Measurements from ENCODE around the gene SERPINA1.

Gene SERPINA1

DNA sequence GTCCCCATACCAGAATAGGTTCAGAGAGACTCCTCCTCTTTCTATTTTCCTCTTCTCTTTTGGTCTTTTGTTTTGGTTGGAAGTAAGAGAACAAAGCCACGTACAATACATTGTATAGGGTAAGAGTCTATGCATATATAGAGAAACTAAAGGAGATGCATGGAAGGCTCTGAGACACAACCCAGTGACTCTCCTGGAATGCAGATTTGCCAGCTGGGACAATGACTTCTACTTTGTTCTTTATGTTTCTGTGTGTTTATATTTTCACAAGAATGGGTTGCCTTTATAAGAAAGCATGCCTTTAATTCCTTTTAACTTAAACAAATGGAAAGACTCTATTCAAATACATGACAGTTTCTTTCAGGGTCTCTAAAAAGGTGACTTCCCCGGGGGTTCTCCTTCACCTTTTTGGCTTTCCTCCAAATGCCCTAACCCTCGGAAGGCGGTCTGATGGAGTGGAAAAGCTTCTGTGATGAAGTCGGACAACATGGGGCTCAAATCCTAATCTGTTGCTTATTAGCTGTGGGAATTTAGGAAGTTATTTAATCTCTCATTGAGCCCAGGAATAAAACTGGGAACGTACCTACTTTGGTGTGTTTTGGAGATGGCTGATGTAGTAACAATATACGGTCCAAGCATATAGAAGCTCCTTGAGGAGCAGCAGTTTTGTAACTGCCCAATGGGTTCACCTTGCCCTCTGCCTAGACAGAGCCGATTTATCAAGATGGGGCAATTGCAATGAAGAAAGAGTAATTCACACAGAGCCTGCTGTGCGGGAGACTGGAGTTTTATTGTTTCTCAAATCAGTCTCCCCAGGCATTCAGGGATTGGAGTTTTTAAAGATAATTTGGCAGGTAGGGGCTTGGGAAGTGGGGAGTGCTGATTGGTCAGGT is 9.1 kb upstream of the SERPINA1 start:
- DNase-seq = no peak

DNA sequence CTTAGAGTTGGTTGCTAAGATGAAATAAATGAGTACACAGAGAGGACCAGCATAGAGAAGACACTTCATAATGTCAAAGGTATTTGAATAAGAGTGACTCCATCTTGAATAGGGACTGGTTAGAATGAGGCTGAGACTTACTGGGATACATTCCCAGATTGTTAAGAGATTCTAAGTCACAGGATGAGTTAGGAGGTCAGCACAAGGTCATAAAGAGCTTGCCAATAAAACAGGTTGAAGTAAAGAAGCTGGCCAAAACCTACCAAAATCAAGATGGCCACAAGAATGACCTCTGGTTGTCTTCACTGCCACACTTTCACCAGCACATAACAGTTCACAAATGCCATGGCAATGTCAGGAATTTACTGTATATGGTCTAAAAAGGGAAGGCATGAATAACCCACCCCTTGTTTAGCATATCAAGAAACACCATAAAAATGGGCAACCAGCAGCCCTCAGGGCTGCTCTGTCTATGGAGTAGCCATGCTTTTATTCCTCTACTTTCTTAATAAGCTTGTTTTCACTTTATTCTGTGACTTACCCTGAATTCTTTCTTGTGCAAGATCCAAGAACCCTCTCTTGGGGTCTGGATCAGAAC is 8.3 kb upstream of the SERPINA1 start:
- no peak for DNase-seq

DNA sequence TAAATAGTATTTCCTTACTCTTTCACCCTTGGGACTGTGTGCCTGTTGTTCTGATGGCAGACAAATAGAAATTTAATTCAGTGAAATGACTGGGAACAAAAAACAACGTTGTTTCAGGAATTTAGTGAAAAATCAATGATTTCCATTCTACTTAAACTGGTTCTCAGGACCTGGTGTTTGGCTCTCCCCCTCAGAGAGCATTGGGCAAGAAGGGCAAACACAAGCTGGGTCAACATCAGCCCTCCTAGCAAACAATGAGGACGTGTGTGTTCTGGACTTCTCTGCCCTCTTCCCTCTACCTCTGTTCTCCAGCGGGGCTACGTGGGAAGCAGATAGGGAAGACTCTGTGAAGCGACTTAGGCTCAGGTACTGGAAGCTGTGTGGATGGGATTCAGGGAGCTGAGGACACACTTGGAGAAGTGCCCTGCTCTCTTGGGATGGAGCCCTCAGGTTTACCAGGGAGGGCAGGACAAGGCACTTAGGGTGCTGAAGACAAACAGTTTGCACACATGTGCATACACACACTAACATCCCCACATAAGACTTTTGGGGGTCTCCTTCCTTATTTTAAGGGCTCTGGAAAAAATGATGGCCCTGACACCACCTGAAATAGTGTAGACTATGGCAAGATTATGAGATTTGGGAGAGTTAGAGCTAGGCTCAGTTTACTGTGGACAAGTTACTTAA is 7.6 kb upstream of the SERPINA1 start:
- DNase-seq = peak; percentile 33

DNA sequence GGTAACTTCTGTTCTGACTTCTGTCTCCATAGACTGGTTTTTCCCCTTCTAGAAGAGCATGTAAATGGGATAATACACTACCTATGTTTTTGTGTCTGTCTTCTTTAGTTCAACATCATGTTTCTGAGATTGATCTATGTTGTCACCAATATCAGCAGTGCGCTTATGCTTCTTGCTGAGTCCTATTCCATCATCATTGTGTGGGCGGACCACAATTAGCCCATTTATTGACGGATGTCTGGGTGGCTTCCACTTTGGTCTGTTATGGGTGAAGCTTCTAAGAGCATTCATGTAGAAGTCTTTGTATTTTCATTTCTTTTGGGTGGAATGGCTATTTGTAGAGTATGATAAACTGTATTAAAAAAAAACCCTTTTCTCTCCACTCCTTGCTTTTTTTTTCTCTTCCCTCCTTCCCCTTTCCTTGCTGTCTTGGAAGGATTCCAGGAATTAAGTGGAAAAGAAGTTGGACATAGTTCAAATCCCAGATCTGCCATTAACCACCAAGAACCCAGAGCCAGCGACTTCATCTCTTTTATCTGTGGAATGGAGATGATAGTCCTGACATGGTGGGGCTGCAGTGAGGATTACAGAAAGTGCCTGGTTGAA is 7.0 kb upstream of the SERPINA1 start:
- no peak for DNase-seq

DNA sequence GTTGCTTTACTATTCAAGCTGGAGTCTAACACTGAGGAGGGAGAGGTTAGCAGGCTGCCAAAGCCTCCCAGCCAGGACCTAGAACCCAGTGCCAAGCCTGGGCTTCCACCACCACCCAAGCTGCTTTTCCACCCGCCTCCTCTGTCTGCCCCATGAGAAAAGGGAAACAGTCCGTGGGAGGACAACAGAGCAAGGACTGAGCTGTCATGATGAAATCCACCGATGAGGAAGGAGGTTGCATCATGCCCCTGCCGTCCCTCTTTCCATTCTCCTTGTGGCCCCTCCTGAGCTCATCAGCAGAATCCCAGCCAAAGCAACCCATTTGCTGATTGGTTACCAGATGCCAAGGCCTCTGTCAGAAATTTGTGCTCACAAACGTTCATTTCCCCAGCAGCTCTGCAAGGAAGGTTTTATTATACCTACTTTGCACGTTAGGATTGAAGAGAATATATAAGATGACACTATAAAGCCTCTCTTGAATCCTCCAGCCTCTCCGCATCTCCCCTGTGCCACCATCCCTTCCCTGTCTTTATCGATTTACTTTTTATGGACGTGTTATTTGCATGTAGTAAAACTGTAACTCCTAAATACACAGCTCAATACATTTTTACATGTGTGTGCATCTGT is 6.3 kb upstream of the SERPINA1 start:
- no peak for DNase-seq

DNA sequence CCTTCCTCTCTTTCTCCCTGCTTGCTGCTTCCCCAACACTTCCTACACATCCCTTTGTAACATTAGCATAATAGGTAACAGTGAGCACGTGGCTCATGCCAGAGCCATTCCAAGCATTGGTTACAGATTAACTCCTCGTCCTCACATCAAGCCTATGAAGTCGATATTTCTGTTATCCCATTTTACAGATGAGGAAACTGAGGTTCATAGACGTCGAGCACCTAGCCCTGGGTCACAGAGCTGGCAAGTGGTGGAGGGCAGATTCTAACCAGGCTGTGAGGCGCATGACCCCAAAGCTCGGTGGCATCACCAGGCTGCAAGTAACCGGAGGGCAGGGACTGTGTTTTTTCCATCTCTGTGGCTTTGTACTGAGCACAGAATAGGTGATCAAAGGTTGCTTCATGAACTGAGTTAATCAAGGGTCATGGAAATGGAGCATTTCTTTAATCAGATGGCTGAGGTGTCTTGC is 5.7 kb upstream of the SERPINA1 start:
- no peak for DNase-seq

DNA sequence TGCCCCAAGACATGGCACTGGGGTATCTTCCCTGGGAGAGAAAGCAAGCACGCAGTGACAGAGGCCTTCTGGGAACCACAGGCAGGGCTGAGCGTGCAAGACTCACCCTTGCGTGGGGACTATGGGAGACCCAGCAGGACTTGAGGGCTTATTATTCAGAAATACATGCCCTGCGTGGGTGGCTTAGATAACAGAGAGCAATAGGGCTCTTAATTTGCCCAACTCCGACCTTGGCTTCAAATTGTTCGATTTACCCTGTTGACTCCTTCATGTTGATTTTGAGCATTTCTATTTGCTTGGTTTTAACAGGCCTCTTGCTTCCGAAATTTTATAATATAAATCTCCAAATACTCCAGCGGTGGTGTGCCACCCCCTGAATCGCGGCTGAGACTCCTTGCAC is 5.1 kb upstream of the SERPINA1 start:
- DNase-seq = no peak

DNA sequence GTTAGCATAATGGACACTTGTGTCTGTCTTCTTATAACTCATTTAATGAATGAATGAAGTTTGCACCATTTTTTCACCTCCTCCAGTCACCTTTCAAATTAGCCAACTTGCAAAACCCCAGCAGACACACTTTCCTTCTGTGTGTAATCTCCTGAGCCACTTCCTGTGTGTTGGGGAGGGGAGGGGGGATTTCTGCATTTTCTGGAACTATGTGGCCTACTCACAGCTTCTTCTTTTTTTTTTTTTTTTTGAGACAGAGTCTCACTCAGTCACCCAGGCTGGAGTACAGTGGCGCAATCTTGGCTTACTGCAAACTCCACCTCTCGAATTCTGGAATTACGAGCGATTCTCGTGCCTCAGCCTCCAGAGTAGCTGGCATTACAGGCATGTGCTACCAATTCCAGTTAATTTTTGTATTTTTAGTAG is 4.1 kb upstream of the SERPINA1 start:
- no peak for DNase-seq

DNA sequence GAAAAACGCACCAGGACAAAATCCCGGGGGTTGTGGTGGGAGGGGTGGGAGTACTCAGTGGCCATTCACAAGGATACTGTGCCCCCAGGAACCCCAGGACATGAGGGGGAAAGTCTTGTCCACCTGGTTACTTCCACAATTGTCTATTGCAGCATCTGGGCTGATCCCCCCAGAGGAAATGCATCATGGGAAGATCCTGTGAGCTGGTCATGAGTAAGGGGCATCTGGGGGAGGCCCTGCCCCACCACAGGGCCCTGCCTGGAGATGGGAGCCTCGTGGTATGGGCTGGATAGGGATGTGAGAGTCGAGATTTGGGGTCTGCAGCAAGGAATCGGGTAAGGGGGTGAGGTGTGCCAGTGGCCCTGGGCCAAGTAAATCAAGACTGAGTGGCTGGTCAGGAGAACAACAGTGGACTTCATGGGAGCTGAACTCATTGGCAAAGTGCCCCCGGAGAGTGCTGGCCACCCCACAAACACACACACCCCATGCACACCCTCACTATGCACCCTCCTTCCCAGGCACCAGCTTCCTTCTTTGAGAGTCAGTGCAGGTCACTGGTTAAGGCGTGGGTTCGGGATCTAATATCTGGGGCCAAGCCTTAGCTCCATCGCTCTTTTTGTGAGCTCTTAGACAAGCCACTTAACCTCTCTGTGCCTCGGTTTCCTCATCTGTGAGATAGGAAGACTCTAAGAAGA is 3.0 kb upstream of the SERPINA1 start:
- no peak for DNase-seq

DNA sequence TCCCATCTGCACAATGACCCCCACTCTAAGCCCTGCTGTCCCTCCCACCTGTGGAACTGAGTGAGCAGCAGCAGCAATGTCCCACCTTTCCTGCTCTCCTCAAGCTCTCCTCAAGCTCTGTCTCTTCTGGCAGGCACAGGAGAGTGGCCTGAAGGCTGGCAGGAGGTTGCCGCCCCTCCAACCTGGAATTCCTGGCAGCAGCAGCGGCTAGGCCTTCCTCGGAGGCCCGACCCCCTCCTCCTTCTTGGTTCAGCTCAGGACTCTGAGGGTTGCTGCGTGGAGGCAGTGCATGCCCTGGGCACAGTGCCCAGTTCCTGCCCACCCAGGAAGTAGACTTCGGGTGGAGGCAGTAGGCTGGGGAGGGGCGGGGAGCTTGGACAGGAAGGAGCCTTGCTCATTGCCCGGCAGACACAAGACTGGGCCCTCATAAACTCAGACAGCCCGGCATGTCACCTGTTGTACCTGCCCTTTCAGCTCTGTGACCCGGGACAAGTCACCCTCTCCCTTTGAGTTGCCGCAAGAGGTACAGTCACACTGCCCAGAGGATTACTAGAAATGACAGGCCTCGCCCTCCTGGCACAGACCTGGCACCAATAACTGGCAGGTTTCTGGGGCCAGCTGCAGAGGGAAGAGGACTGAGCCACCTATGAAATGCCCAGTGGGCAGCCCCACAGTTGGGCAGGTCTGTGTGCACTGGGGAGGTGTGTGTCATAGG is 2.1 kb upstream of the SERPINA1 start:
- DNase-seq = no peak

DNA sequence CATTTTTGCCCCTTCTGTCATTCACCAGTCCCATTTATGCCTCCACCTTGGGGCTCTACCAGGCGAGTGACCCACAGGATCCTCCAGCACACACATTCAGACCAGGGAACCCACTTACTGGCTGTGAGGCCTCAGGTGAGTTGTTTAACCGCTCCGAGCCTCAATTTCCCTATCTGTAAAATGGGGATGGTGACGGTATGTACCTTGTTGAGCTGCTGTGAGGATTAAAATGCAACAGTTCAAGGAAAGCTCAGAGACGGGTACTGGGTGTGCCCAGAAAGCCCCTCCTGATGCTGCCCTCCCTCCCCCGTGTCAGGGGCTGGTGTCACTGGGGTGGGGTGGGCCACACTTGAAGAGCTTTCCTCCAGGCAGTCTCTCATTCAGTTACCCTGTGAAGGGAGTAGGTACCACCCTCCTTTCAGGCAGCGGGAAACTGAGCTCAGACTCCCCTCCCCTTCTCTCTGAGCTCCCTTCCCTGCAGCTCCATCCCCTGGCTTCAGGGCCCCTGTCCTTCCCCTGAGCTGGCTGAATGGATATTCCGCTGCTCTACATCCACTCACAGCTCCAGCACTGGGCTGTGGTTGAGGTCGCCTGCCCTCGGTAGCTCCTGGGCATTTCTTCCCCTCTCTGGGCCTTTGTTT is 1.4 kb upstream of the SERPINA1 start:
- DNase-seq = no peak

DNA sequence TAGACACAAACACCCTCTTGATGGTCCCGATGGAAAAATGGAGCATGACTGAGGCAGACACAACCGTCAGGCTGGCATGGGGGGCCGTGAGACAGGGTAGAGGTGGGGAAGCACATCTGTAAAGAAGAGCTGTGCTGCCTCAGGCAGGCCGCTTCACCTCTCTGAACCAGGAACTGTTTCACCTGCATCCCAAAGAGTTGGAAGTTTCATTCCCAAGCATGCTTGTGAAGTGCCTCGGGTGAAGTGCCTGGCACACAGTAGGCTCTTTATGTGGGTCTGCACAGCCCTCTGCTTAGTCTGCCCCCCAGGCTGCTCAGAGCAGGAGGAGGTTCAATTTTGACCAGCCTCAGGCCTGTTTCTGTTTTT is 685 bp upstream of the SERPINA1 start:
- DNase-seq = no peak

DNA sequence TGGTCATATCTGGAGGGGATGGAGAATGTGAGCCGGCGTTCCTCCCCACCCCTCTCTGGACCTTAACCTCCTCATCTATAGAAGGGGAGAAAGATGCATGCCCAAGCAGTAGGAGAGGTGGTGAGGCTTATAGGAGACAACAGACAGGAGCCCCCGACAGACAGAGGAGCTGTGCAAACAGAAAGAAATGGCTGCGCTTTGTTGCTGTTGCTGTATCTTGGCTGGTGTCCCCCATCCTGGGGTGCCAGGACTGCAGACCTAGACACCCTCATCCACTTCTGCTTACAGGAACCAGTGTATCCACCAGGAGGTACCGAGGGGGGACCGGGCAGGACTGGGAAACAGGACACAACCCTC is 397 bp downstream of the SERPINA1 start:
- no peak for DNase-seq

DNA sequence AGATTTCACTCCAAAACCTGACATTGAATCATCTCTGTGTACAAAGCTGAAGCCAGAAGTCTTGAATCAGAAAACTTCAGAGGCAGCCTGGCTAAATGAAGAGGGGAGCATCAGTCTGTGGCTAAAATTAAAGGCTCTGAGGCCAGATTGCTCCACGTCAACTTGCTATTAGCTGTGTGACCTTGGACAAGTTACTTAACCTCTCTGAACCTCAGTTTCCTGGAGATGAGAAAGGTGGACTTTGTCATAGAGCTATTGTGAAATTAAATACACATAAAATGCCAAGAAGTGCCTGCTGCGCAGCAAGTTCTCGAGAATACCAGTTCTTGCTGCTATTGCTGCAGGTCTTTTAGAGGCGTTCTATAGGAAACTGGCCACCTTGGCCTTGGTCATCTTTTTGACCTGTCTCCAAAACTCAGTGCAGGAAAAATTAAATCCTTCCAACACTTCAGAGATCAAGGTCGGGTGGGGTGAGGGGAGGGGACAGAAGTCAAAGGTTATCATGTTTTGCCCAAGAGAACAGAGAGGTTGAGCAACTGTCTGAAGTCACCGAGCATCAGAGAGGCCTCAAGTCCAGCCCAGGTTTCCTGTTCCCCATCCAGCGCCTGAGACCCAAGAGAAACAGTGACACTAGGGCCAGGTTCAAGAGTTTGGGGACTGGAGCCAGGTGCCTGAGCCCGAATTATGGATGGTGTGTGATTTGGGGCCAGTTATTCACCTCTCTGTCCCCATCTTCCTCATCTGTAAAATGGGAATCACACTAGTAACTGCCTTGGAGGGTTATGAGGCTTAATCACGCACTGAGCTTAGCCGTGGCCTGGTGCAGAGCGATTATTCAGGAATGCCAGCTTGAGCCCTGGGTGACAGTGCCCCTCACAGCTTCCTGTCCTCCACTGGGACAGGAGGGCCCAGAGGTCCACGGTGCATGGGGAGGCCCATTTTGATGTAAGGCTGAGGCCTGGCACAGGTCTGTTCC is 1.1 kb downstream of the SERPINA1 start:
- no peak for DNase-seq

DNA sequence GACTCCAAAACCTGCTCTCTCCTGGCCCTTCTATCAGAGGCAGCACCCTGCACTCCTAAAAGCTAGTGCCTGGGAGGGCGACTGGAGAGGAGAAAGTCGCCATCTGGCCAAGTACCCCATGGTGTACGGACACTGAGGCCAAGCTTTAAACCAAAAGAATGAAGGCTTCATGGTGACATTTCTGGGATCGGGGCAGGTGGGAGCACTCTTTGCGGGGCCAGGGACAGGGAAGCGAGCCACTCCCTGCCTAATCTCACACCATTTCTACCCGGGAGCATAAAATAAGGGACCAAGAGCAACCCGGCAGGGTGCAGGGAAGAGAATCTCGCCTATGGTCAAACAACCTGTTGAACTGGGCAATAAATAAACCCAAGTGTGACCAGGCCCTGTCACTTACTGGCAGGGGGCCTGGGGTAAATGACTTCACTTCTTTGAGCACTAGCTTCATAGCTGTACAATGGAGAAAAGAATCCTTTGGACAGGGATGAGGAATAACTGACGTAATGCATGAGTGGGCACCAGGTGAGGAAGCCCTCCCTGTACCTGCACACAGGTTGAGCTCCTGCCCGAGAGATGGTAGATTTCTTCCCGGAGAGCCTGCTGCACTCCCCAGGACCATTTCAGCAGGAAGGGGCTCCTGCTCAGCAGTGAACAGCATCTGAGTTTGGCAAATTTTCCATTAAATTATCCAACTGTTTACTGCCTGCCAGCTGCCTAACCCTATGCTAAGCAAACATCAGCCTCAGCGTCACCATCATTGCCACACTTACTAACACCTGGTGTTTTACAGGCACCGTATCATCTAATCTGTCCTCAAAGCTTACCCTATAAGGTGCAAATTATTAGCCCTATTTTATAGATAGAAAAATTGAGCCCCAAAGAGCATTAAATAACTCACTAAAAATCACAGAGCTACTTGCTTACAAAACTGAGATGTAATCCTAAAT is 2.0 kb downstream of the SERPINA1 start:
- DNase-seq = peak; percentile 37

DNA sequence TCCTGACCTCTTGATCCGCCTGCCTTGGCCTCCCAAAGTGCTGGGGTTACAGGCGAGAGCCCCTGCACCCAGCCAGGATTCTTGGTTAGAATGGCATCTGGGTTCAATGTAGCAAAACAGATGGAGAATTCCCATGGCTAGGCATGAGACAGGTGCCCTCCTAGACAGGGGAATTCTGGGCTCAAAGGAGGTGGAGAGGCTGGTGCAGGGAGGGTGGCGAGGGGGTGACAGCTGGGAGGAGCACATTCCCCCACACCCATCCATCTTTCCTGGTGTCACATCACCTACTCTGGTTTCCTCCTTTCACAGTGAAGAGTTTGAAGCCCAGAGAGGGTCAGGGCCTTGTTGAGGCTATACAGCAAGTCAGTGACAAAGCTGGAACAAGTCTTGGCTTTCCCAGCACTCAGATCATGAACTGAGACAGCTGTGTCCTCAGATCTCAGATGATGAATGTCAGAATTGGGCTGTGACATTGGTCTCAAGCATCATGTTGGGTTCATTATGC is 2.8 kb downstream of the SERPINA1 start:
- DNase-seq = no peak

DNA sequence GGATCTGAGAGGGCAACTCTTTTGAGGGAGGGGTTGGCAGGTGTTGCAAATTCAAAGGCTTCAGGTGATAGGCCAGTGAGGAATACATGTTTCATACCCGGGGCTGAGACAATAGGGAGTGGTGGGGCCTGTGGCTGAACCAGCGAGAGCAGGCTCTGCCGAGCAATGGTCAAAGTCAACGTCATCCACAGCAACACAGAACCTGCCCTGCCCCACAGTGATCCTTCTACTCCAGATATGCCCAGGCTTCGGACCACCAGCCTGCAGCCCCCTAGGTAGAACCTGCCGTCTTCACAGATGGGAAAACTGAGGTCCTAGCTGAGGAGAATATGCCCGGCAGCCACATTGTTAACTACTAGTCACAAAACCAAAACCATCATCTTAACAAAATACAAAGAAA is 4.1 kb downstream of the SERPINA1 start:
- DNase-seq = no peak

DNA sequence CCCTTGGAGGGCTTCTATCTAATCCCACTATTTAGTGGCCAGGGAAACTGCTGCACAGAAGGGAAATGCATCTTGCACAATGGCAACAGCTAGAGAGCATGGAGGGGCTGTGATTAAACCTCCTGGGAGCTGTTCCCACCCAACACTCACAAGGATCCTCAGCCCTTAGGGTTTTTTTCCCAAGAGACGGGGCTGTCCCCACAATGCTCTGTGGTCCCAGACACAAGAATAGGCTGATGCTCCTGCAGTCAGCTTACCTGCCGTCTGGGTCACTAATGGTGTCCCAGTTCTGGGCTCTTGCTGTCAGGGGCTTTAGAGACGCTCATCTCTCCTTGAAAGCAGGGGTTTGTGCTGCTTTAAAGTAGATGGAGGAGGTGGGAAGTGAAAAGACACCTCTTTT is 4.6 kb downstream of the SERPINA1 start:
- DNase-seq = no peak
